Breast epithelium (tissue), 3 donors: ENCODE measurements around the gene CCNC.

Experiments
- POLR2A ChIP-seq: fragments of 450-650 bp; IDR thresholded peaks from one replicate; pipeline ENCODE4 v1.6.1; 2016; ENCODE audit warnings: antibody characterized with exemption, mild to moderate bottlenecking, moderate library complexity
- POLR2AphosphoS5 ChIP-seq, 3 donors: sonication (generic); formaldehyde crosslinking; IDR thresholded peaks; one replicate each; pipeline ENCODE4 v1.6.1; 2017; ENCODE audit warnings: antibody characterized with exemption in 3 of 3
- TF ChIP-seq, protein P1 (sequence below), 3 donors: fragments of 450-650 bp; IDR thresholded peaks; one replicate each; pipeline ENCODE4 v1.5.1; 2016 to 2017; ENCODE audit warnings: antibody characterized with exemption in 3 of 3, mild to moderate bottlenecking in 3 of 3, moderate library complexity in 3 of 3

GRCh38 chr6:99612551-99613408, 44.3 kb upstream of the CCNC start:
- TF ChIP-seq, protein P1, sequence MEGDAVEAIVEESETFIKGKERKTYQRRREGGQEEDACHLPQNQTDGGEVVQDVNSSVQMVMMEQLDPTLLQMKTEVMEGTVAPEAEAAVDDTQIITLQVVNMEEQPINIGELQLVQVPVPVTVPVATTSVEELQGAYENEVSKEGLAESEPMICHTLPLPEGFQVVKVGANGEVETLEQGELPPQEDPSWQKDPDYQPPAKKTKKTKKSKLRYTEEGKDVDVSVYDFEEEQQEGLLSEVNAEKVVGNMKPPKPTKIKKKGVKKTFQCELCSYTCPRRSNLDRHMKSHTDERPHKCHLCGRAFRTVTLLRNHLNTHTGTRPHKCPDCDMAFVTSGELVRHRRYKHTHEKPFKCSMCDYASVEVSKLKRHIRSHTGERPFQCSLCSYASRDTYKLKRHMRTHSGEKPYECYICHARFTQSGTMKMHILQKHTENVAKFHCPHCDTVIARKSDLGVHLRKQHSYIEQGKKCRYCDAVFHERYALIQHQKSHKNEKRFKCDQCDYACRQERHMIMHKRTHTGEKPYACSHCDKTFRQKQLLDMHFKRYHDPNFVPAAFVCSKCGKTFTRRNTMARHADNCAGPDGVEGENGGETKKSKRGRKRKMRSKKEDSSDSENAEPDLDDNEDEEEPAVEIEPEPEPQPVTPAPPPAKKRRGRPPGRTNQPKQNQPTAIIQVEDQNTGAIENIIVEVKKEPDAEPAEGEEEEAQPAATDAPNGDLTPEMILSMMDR (IDR thresholded peaks at IDR 0.05), result no peak
- TF ChIP-seq POLR2AphosphoS5 (IDR thresholded peaks at IDR 0.05) (no peak), POLR2A (no peak)
